MM.1S (cell line): ENCODE results near the gene TFAP2A.

Experiments used
- EZH2 ChIP-seq: fragments of 300-600 bp; sonication (generic); optimal IDR thresholded peaks from 2 replicates; pipeline ENCODE3; 2017; ENCODE audit warnings: low read depth, mild to moderate bottlenecking, antibody characterized with exemption, low read length, mixed read lengths
- EZH2phosphoT487 ChIP-seq: fragments of 300-600 bp; sonication (generic); IDR thresholded peaks from 2 replicates; pipeline ENCODE4 v1.6.1; 2018; ENCODE audit warnings: antibody characterized with exemption, low read length
- TF ChIP-seq, protein P1 (sequence below): fragments of 300-600 bp; sonication (generic); IDR thresholded peaks from 2 replicates; pipeline ENCODE4 v1.5.1; 2016; ENCODE audit warnings: antibody characterized with exemption, low read length, mixed read lengths

DNA sequence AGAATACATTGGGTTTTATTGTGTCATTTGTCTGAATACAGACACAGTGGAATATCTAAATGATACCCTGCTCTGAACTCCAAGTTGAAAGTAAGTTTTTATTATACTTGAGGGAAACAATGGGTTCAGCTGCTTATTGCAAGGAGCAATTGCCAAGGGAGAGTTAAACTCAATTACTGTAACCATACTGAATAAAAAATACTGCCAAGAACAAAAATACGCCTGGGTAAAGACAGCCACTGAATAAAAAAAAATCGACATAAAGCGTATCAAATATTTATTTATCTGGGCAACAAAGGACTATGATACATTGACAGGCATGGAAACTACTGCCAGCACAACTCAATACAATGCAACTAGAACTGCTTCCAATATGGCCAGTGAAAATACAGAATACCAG lies 18.1 kb downstream of the TFAP2A start:
- no peak for TF ChIP-seq EZH2phosphoT487
- TF ChIP-seq, protein P1, sequence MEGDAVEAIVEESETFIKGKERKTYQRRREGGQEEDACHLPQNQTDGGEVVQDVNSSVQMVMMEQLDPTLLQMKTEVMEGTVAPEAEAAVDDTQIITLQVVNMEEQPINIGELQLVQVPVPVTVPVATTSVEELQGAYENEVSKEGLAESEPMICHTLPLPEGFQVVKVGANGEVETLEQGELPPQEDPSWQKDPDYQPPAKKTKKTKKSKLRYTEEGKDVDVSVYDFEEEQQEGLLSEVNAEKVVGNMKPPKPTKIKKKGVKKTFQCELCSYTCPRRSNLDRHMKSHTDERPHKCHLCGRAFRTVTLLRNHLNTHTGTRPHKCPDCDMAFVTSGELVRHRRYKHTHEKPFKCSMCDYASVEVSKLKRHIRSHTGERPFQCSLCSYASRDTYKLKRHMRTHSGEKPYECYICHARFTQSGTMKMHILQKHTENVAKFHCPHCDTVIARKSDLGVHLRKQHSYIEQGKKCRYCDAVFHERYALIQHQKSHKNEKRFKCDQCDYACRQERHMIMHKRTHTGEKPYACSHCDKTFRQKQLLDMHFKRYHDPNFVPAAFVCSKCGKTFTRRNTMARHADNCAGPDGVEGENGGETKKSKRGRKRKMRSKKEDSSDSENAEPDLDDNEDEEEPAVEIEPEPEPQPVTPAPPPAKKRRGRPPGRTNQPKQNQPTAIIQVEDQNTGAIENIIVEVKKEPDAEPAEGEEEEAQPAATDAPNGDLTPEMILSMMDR, result no peak
- no peak for TF ChIP-seq EZH2
